Caco-2 (cell line): ENCODE measurements around the gene CRIP1. TPM values are rescaled to one million over a fixed set of nuclear protein-coding genes. Genes with fewer than 3 reads are reported as not detected.

Source experiments
- BruUV-seq: library from RNA; stranded (reverse); fragments of 400-500 nt; replicated peaks from 2 replicates; lab custom pipeline; 2021; lab: Mats Ljungman, UMichigan
- CTCF ChIA-PET: fragments of 300-600 bp; sonication (Branson Sonifier 250); formaldehyde crosslinking; loops from one replicate; lab custom pipeline; 2022; ENCODE audit warnings: antibody characterized with exemption; lab: Charles Lee
- POLR2A ChIA-PET: fragments of 300-600 bp; sonication (Branson Sonifier 250); formaldehyde crosslinking; loops from one replicate; lab custom pipeline; 2022; ENCODE audit warnings: antibody characterized with exemption; lab: Charles Lee
- DNase-seq, 2 experiments: peaks; one replicate each; pipeline versions ENCODE4 v3.0.0 to v3.0.0-alpha.2; 2020 to 2022
- H3K27me3 ChIP-seq: replicated peaks from 2 replicates; pipeline ENCODE4 v1.6.0; 2011; ENCODE audit warnings: low read length; ENCODE audit not compliant: control insufficient read depth, insufficient read depth
- H3K36me3 ChIP-seq: 2 replicates; pipeline ENCODE4 v1.5.1; 2011; ENCODE audit warnings: low read length; ENCODE audit not compliant: control insufficient read depth, insufficient read depth
- H3K4me1 ChIP-seq: fragments of 250-450 bp; sonication (Bioruptor Pico); 2 replicates; pipeline ENCODE4 v1.5.1; 2020; ENCODE audit warnings: mild to moderate bottlenecking
- H3K4me3 ChIP-seq: 2 replicates; pipeline ENCODE4 v1.5.1; 2011; ENCODE audit warnings: low read depth, mild to moderate bottlenecking, control low read depth, low read length
- H3K9me3 ChIP-seq: fragments of 250-450 bp; sonication (Bioruptor Pico); 2 replicates; pipeline ENCODE4 v1.5.1; 2020; ENCODE audit warnings: mild to moderate bottlenecking, moderate library complexity
- H3K27ac Mint-ChIP-seq: one replicate; pipeline ENCODE4 v1.8.0; 2022; ENCODE audit warnings: mixed read lengths; ENCODE audit not compliant: unreplicated experiment
- H3K27me3 Mint-ChIP-seq: one replicate; pipeline ENCODE4 v1.8.0; 2022; ENCODE audit warnings: mixed read lengths; ENCODE audit not compliant: insufficient read depth, unreplicated experiment
- H3K36me3 Mint-ChIP-seq: one replicate; pipeline ENCODE4 v1.8.0; 2022; ENCODE audit warnings: mild to moderate bottlenecking, mixed read lengths; ENCODE audit not compliant: insufficient read depth, unreplicated experiment
- H3K4me1 Mint-ChIP-seq: one replicate; pipeline ENCODE4 v1.8.0; 2022; ENCODE audit warnings: low read depth, mixed read lengths; ENCODE audit not compliant: unreplicated experiment
- H3K4me3 Mint-ChIP-seq: one replicate; pipeline ENCODE4 v1.8.0; 2022; ENCODE audit warnings: mild to moderate bottlenecking, moderate library complexity, mixed read lengths; ENCODE audit not compliant: unreplicated experiment
- H3K9me3 Mint-ChIP-seq: one replicate; pipeline ENCODE4 v1.8.0; 2022; ENCODE audit warnings: mixed read lengths; ENCODE audit not compliant: unreplicated experiment
- intact Hi-C: fragments of 100-400 bp; cut with micrococcal nuclease; formaldehyde crosslinking; loops from one replicate; pipeline ENCODE4 v1.10.0; 2022; ENCODE audit not compliant: unreplicated experiment
- total RNA-seq: library from RNA; stranded (reverse); gene quantifications from 2 replicates; pipeline ENCODE4 v1.2.3, GENCODE V29; 2022
- TF ChIP-seq, protein P1 (sequence below), 2 experiments: fragments of 200-600 bp in 1 of 2; IDR thresholded peaks; 1 replicate in 1 of 2; 2 replicates in 1 of 2; pipeline versions ENCODE4 v1.5.1 to v1.8.0; 2011 to 2022; ENCODE audit warnings: antibody characterized with exemption in 1 of 2, control low read depth in 1 of 2, inconsistent platforms in 1 of 2, low read depth in 1 of 2, low read length in 1 of 2, mild to moderate bottlenecking in 1 of 2, moderate library complexity in 1 of 2; ENCODE audit not compliant: insufficient read depth in 1 of 2, severe bottlenecking in 1 of 2, unreplicated experiment in 1 of 2

The CRIP1 gene
- total RNA-seq, 1 experiment from 2014 or later, result 75.1 TPM

DNA sequence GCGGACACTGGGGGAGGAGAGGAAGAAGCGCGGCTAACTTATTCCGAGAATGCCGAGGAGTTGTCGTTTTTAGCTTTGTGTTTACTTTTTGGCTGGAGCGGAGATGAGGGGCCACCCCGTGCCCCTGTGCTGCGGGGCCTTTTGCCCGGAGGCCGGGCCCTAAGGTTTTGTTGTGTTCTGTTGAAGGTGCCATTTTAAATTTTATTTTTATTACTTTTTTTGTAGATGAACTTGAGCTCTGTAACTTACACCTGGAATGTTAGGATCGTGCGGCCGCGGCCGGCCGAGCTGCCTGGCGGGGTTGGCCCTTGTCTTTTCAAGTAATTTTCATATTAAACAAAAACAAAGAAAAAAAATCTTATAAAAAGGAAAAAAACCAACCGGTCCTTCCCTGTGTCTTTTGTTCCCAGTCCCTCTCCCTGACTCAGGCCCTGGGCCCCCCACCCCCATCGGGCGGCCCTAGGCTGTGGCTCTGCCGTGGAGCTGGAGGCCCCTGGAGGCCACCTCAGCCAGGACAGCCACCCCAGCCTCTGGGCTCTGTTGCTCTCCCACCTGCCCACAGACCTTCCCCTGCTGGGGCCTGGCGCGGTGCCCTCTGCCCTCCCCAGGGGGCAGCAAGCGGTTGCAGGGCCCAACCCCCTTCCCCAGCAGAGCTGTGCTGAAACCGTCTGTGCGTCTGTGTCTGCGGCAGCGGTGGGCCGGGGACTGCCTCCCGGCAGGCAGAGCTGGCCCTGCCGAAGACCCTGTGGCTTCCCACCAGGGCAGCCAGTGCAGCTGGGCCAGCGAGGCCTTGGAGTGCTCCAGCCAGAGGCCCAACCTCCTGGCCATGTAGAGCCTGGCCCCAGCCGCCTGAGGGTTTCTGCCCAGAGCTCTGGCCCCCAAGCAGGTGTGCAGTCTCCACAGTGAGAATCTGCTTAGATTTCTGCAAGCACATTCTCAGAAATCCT, 16.1 kb upstream of the CRIP1 start:
- DNase-seq, result no peak
- H3K27me3 ChIP-seq, result no peaks in the 10 kb centered on the region
- CTCF ChIA-PET, result interaction anchor here (0.6 to 3.0 kb wide), 3 partner anchors 10 to 78 kb away, joined by 7 to 16 read pairs (median 8); no protein-coding TSS in a partner anchor
- peaks cover 14% of the 10 kb centered on the region for H3K36me3 Mint-ChIP-seq
- H3K9me3 ChIP-seq, result no peaks in the 10 kb centered on the region
- H3K27me3 Mint-ChIP-seq, result no peaks in the 10 kb centered on the region
- no peak overlapping the region for H3K4me3 Mint-ChIP-seq
- no peak overlapping the region for H3K27ac Mint-ChIP-seq
- H3K9me3 Mint-ChIP-seq, result no peaks in the 10 kb centered on the region
- intact Hi-C loops, result no loop called here
- H3K4me3 ChIP-seq, result no peak overlapping the region
- TF ChIP-seq, protein P1, sequence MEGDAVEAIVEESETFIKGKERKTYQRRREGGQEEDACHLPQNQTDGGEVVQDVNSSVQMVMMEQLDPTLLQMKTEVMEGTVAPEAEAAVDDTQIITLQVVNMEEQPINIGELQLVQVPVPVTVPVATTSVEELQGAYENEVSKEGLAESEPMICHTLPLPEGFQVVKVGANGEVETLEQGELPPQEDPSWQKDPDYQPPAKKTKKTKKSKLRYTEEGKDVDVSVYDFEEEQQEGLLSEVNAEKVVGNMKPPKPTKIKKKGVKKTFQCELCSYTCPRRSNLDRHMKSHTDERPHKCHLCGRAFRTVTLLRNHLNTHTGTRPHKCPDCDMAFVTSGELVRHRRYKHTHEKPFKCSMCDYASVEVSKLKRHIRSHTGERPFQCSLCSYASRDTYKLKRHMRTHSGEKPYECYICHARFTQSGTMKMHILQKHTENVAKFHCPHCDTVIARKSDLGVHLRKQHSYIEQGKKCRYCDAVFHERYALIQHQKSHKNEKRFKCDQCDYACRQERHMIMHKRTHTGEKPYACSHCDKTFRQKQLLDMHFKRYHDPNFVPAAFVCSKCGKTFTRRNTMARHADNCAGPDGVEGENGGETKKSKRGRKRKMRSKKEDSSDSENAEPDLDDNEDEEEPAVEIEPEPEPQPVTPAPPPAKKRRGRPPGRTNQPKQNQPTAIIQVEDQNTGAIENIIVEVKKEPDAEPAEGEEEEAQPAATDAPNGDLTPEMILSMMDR (IDR thresholded peaks at IDR 0.05; ENCODE audit: insufficient read depth in 1 of 2, low read depth in 1 of 2, low read length in 1 of 2, severe bottlenecking in 1 of 2, unreplicated experiment in 1 of 2), result no peak
- no peaks in the 10 kb centered on the region; the same call in none of the 2 replicates for H3K36me3 ChIP-seq
- H3K4me1 ChIP-seq, result peaks cover 18% of the 10 kb centered on the region
- no peaks in the 10 kb centered on the region for H3K4me1 Mint-ChIP-seq
- TSS peak; percentile 40 for BruUV-seq
- POLR2A ChIA-PET, result no interaction called here

DNA sequence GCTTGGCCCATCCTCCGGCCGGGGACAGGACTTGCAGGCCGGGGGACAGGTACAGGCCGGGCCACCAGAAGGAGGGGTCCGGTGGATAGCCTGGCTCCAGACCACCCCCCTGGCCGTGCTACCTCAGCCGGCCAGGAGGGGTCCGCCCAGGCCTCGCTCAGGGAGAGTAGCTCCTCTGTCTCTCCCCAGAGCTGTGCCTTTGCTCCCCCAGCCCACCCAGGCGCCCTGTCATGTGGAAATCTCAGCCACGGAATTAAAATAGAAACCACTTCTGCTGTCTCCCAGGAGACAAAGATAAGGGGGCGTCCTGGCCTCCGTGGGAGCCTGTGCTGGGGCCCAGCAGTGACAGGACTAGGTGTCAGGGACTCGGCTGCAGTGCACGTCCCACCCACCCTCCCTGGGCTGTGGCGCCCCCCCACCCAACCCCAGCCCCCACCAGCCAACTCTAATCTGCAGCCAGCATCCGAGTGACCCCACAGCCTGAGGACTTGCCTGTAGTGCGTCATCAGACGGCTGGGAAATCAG, 15.3 kb upstream of the CRIP1 start:
- peaks cover 14% of the 10 kb centered on the region for H3K36me3 Mint-ChIP-seq
- TF ChIP-seq, protein P1 (IDR thresholded peaks at IDR 0.05; ENCODE audit: insufficient read depth in 1 of 2, low read depth in 1 of 2, low read length in 1 of 2, severe bottlenecking in 1 of 2, unreplicated experiment in 1 of 2), result peak; percentile 15 to 36

DNA sequence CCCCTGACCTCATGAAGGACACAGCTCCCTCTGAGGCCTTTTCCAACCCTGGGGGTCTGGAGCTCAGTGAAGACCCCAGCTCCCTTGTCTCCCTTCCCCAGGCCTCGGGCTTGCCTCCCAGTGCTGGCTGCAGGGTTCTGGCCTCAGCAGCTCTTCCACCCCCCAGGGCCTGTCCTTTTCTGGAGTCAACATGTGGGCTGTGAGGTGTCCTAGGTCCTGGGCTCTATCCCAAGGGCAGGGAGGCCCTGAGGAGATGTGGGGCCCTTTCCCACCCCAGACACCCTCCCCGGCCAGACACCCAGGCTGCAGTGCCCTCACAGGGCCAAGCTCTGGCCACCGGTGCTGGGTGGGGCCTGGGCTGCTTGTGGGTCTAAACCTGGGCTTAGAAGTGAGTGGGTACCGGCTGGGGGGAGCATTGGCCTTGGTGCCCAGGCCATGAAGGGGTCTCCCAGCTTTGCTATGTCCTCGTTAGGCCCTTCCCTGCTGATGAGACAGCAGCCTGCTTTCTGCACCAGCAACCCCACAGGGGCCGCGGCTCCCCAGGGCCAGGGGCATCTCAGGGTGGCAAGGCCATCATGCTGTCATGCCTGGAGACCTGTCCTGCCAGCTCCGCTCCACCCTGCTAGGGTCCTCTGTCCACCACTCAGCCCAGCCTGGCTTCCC, 14.7 kb upstream of the CRIP1 start:
- no peak for DNase-seq
- Mint-ChIP-seq H3K36me3 (peaks cover 12% of the 10 kb centered on the region), H3K27me3 (no peaks in the 10 kb centered on the region), H3K4me3 (no peak overlapping the region), H3K9me3 (no peaks in the 10 kb centered on the region), H3K4me1 (no peaks in the 10 kb centered on the region), H3K27ac (no peak overlapping the region)
- no peaks in the 10 kb centered on the region; the same call in 1 of the 2 replicates for H3K36me3 ChIP-seq
- intact Hi-C loops, result no loop called here
- H3K27me3 ChIP-seq, result no peaks in the 10 kb centered on the region
- TF ChIP-seq, protein P1 (IDR thresholded peaks at IDR 0.05; ENCODE audit: insufficient read depth in 1 of 2, low read depth in 1 of 2, low read length in 1 of 2, severe bottlenecking in 1 of 2, unreplicated experiment in 1 of 2), result no peak
- H3K4me1 ChIP-seq, result peaks cover 18% of the 10 kb centered on the region
- H3K4me3 ChIP-seq, result no peak overlapping the region
- POLR2A ChIA-PET, result no interaction called here
- CTCF ChIA-PET, result interaction anchor here (0.6 to 3.0 kb wide), 4 partner anchors 9 to 120 kb away, joined by 3 to 16 read pairs (median 5); no protein-coding TSS in a partner anchor
- no peaks in the 10 kb centered on the region for H3K9me3 ChIP-seq
- no TSS peak for BruUV-seq

More for the DNA sequence above, 15.3 kb upstream of the CRIP1 start:
- Mint-ChIP-seq H3K27ac (no peak overlapping the region), H3K27me3 (no peaks in the 10 kb centered on the region), H3K9me3 (no peaks in the 10 kb centered on the region), H3K4me3 (no peak overlapping the region), H3K4me1 (no peaks in the 10 kb centered on the region)
- H3K4me1 ChIP-seq, result peaks cover 18% of the 10 kb centered on the region
- intact Hi-C loops, result no loop called here
- no peaks in the 10 kb centered on the region for H3K27me3 ChIP-seq
- H3K36me3 ChIP-seq, result no peaks in the 10 kb centered on the region; the same call in 1 of the 2 replicates
- CTCF ChIA-PET, result interaction anchor here (0.6 to 3.0 kb wide), 4 partner anchors 9 to 119 kb away, joined by 4 to 16 read pairs (median 8); no protein-coding TSS in a partner anchor
- DNase-seq, result peak in 1 of 2 experiments; percentile 47
- POLR2A ChIA-PET, result no interaction called here
- H3K4me3 ChIP-seq, result no peak overlapping the region
- no peaks in the 10 kb centered on the region for H3K9me3 ChIP-seq
- BruUV-seq, result no TSS peak
